K562 (cell line): ENCODE measurements around the gene FBXL12. TPM values are rescaled to one million over a fixed set of nuclear protein-coding genes. Genes with fewer than 3 reads are reported as not detected.

Experiments
- FOXK1 ChIP-seq: sonication (generic); formaldehyde crosslinking; IDR thresholded peaks from 2 replicates; pipeline ENCODE4 v1.8.0; 2022; ENCODE audit warnings: missing genetic modification reagents, mild to moderate bottlenecking, borderline replicate concordance
- HMG20B ChIP-seq: fragments of 250-450 bp; sonication (Bioruptor Pico); IDR thresholded peaks from 2 replicates; pipeline ENCODE4 v1.5.0; 2021; ENCODE audit warnings: mild to moderate bottlenecking
- HSF4 ChIP-seq: fragments of 250-450 bp; sonication (Bioruptor Pico); IDR thresholded peaks from 2 replicates; pipeline ENCODE4 v2.1.2; 2022; ENCODE audit warnings: mild to moderate bottlenecking, moderate library complexity, borderline replicate concordance
- NONO ChIP-seq, 2 experiments: fragments of 200-400 bp in 1 of 2; fragments of 450-650 bp in 1 of 2; formaldehyde crosslinking in 1 of 2; IDR thresholded peaks; 2 replicates each; pipeline ENCODE4 v1.6.1; 2017; ENCODE audit warnings: low read depth in 2 of 2, mild to moderate bottlenecking in 2 of 2, moderate library complexity in 2 of 2, low read length in 1 of 2
- PHF21A ChIP-seq: fragments of 450-650 bp; IDR thresholded peaks from 2 replicates; pipeline ENCODE4 v1.6.1; 2017; ENCODE audit warnings: low read depth, borderline replicate concordance
- PHF8 ChIP-seq: fragments of 200-600 bp; sonication (generic); IDR thresholded peaks from 2 replicates; pipeline ENCODE4 v1.6.1; 2012; ENCODE audit warnings: mixed run types, mild to moderate bottlenecking, inconsistent platforms, low read length, moderate library complexity, borderline replicate concordance
- PPARD ChIP-seq: fragments of 250-450 bp; sonication (Bioruptor Pico); IDR thresholded peaks from 2 replicates; pipeline ENCODE4 v1.8.0; 2022; ENCODE audit warnings: inconsistent platforms, mild to moderate bottlenecking, moderate library complexity
- PTBP1 ChIP-seq: fragments of 200-400 bp; formaldehyde crosslinking; IDR thresholded peaks from 2 replicates; pipeline ENCODE4 v1.6.1; 2017; ENCODE audit warnings: low read depth, low read length
- SRSF7 ChIP-seq: fragments of 200-400 bp; formaldehyde crosslinking; optimal IDR thresholded peaks from 2 replicates; pipeline ENCODE3; 2017; ENCODE audit warnings: mild to moderate bottlenecking, low read depth, low read length
- ZNF586 ChIP-seq: fragments of 450-650 bp; formaldehyde crosslinking; conservative IDR thresholded peaks from 2 replicates; pipeline ENCODE4 v1.4.0; 2020; ENCODE audit warnings: mild to moderate bottlenecking, moderate library complexity
- polyA plus RNA-seq, 8 experiments: library from polyadenylated mRNA; depleted of rRNA in 4 of 8; stranded (reverse) in 5 of 8; unstranded in 3 of 8; fragments of >200 nt; fragmentation: Nextera tagmentation in 2 of 8; fragmentation: Illumina TruSeq in 1 of 8; extraction: Ambion mirVana in 2 of 8; extraction: Trizol in 1 of 8; gene quantifications; 2 replicates each; pipeline versions ENCODE4 v1.2.1 to v1.2.3, GENCODE V29; 2011 to 2014; ENCODE audit warnings: inconsistent platforms in 1 of 8, missing spikeins in 1 of 8
- total RNA-seq, 7 experiments: library from RNA; depleted of rRNA in 6 of 7; stranded (reverse); fragments of >200 nt in 6 of 7; fragmentation: Illumina TruSeq in 2 of 7; extraction: Trizol in 2 of 7; gene quantifications; 2 replicates each; pipeline versions ENCODE4 v1.2.1 to v1.2.3, GENCODE V29; 2011 to 2021; ENCODE audit warnings: low replicate concordance in 1 of 7
- TF ChIP-seq, protein P1 (sequence below): fragments of 250-450 bp; sonication (Bioruptor Pico); IDR thresholded peaks from 2 replicates; pipeline ENCODE4 v1.5.0; 2021
- TF ChIP-seq, protein P2 (sequence below): conservative IDR thresholded peaks from 2 replicates; pipeline ENCODE4 v1.6.1; 2011; ENCODE audit warnings: low read depth, mild to moderate bottlenecking, low read length; ENCODE audit not compliant: control insufficient read depth
- TF ChIP-seq, protein P3 (sequence below): fragments of 250-450 bp; sonication (Bioruptor Pico); IDR thresholded peaks from 2 replicates; pipeline ENCODE4 v1.9.0; 2021; ENCODE audit warnings: mild to moderate bottlenecking
- TF ChIP-seq, protein P4 (sequence below): fragments of 250-450 bp; sonication (Bioruptor Pico); IDR thresholded peaks from 2 replicates; pipeline ENCODE4 v1.8.0; 2022; ENCODE audit warnings: moderate library complexity, mild to moderate bottlenecking, inconsistent platforms
- TF ChIP-seq, protein P5 (sequence below): fragments of 450-650 bp; IDR thresholded peaks from 2 replicates; pipeline ENCODE4 v1.6.1; 2017; ENCODE audit warnings: antibody characterized with exemption, mild to moderate bottlenecking
- TF ChIP-seq, protein P6 (sequence below): fragments of 200-400 bp; formaldehyde crosslinking; IDR thresholded peaks from 2 replicates; pipeline ENCODE4 v1.6.1; 2017; ENCODE audit warnings: mild to moderate bottlenecking, low read depth, low read length, moderate library complexity

FBXL12 gene
- total and polyA plus RNA-seq, 9 of the 15 experiments (the other 6 are each of a cell fraction or from before 2014, with no cell fraction given): 2.7 to 40.5 (median 26.5) TPM

DNA sequence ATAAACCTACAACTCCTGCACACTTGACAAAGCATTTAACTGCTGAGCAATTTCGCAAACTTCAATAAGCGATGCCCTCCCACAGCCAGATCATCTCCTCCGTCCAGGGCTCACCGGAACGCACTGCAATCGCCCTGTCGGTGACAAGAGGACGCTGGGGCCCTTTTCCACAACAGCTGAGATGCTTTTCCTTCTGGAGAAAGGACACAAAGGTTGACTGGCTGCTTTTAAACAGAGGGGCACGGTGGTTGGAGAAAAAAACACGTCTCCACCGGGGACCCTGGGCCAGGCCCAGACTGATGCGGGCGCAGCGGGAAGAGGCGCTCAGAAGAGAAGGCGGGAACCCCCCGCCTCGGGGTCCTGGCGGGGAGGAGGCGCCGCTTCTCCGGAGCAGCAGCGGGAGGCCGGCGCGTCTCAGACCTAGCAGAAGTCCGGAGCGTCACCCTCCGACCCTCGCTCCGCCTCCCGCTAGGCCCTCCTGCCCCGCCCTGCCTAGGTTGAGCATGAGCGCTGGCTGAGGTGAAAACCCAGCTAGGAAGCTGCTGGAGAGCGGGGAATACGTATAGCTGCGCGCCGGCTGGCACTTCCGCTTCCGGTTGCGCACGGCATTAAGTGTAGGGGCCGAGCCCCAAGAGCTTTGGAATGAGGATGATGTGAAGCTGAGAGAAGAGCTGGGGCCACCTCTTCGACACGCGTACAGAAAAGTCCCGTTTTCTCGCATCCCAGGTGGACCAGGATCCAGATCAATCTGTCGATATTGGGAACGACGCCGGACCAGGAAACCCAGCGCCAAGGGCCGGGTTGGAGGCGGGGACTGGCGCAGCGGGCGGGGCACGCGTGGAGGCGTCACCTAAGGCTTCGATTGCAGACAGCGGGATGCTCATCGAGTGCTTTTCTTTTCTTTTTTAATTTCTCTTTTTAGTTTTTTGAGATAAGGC, 50.4 kb downstream of the FBXL12 start, which contains the start of gene ZNF846 (continued):
- TF ChIP-seq NONO (IDR thresholded peaks at IDR 0.05; ENCODE audit: low read depth in 2 of 2, low read length in 1 of 2) (no peak; a peak in 1 of 4 replicates), PTBP1 (no peak), PPARD (CRISPR knock-in tag) (no peak), SRSF7 (no peak), ZNF586 (CRISPR knock-in tag) (no peak), HSF4 (CRISPR knock-in tag) (no peak), PHF21A (no peak), FOXK1 (CRISPR knock-in tag) (0 out of 2 replicates have a peak, but pooled peaks have one; percentile 13), PHF8 (peak; percentile 78; the same call in 1 of the 2 replicates), HMG20B (CRISPR knock-in tag) (no peak)
- TF ChIP-seq, protein P1, sequence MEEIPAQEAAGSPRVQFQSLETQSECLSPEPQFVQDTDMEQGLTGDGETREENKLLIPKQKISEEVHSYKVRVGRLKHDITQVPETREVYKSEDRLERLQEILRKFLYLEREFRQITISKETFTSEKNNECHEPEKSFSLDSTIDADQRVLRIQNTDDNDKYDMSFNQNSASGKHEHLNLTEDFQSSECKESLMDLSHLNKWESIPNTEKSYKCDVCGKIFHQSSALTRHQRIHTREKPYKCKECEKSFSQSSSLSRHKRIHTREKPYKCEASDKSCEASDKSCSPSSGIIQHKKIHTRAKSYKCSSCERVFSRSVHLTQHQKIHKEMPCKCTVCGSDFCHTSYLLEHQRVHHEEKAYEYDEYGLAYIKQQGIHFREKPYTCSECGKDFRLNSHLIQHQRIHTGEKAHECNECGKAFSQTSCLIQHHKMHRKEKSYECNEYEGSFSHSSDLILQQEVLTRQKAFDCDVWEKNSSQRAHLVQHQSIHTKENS (CRISPR knock-in tag): no peak
- TF ChIP-seq, protein P2, sequence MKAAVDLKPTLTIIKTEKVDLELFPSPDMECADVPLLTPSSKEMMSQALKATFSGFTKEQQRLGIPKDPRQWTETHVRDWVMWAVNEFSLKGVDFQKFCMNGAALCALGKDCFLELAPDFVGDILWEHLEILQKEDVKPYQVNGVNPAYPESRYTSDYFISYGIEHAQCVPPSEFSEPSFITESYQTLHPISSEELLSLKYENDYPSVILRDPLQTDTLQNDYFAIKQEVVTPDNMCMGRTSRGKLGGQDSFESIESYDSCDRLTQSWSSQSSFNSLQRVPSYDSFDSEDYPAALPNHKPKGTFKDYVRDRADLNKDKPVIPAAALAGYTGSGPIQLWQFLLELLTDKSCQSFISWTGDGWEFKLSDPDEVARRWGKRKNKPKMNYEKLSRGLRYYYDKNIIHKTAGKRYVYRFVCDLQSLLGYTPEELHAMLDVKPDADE: peak; percentile 59; the same call in 1 of the 2 replicates
- TF ChIP-seq, protein P3, sequence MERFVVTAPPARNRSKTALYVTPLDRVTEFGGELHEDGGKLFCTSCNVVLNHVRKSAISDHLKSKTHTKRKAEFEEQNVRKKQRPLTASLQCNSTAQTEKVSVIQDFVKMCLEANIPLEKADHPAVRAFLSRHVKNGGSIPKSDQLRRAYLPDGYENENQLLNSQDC (CRISPR knock-in tag): no peak
- TF ChIP-seq, protein P4, sequence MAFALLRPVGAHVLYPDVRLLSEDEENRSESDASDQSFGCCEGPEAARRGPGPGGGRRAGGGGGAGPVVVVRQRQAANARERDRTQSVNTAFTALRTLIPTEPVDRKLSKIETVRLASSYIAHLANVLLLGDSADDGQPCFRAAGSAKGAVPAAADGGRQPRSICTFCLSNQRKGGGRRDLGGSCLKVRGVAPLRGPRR (CRISPR knock-in tag): no peak
- TF ChIP-seq, protein P5, sequence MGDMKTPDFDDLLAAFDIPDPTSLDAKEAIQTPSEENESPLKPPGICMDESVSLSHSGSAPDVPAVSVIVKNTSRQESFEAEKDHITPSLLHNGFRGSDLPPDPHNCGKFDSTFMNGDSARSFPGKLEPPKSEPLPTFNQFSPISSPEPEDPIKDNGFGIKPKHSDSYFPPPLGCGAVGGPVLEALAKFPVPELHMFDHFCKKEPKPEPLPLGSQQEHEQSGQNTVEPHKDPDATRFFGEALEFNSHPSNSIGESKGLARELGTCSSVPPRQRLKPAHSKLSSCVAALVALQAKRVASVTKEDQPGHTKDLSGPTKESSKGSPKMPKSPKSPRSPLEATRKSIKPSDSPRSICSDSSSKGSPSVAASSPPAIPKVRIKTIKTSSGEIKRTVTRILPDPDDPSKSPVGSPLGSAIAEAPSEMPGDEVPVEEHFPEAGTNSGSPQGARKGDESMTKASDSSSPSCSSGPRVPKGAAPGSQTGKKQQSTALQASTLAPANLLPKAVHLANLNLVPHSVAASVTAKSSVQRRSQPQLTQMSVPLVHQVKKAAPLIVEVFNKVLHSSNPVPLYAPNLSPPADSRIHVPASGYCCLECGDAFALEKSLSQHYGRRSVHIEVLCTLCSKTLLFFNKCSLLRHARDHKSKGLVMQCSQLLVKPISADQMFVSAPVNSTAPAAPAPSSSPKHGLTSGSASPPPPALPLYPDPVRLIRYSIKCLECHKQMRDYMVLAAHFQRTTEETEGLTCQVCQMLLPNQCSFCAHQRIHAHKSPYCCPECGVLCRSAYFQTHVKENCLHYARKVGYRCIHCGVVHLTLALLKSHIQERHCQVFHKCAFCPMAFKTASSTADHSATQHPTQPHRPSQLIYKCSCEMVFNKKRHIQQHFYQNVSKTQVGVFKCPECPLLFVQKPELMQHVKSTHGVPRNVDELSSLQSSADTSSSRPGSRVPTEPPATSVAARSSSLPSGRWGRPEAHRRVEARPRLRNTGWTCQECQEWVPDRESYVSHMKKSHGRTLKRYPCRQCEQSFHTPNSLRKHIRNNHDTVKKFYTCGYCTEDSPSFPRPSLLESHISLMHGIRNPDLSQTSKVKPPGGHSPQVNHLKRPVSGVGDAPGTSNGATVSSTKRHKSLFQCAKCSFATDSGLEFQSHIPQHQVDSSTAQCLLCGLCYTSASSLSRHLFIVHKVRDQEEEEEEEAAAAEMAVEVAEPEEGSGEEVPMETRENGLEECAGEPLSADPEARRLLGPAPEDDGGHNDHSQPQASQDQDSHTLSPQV: no peak
- TF ChIP-seq, protein P6, sequence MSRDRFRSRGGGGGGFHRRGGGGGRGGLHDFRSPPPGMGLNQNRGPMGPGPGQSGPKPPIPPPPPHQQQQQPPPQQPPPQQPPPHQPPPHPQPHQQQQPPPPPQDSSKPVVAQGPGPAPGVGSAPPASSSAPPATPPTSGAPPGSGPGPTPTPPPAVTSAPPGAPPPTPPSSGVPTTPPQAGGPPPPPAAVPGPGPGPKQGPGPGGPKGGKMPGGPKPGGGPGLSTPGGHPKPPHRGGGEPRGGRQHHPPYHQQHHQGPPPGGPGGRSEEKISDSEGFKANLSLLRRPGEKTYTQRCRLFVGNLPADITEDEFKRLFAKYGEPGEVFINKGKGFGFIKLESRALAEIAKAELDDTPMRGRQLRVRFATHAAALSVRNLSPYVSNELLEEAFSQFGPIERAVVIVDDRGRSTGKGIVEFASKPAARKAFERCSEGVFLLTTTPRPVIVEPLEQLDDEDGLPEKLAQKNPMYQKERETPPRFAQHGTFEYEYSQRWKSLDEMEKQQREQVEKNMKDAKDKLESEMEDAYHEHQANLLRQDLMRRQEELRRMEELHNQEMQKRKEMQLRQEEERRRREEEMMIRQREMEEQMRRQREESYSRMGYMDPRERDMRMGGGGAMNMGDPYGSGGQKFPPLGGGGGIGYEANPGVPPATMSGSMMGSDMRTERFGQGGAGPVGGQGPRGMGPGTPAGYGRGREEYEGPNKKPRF: no peak
